ENCODE measurements around the gene FAM169A. TPM values are rescaled to one million over a fixed set of nuclear protein-coding genes. Genes with fewer than 3 reads are reported as not detected.
"Not testable (repeated sequence)": the region's sequence is repeated elsewhere in the genome, so short reads cannot be mapped to it uniquely, and the experiment has no call there.

Gene FAM169A
- total RNA-seq, 1 donor from 2014 or later = 0.16 TPM

GRCh38 chr5:74869414-74869813 is 3.2 kb upstream of the FAM169A start:
- DNase-seq (ENCODE audit: low spot score) = not testable (repeated sequence)

DNA sequence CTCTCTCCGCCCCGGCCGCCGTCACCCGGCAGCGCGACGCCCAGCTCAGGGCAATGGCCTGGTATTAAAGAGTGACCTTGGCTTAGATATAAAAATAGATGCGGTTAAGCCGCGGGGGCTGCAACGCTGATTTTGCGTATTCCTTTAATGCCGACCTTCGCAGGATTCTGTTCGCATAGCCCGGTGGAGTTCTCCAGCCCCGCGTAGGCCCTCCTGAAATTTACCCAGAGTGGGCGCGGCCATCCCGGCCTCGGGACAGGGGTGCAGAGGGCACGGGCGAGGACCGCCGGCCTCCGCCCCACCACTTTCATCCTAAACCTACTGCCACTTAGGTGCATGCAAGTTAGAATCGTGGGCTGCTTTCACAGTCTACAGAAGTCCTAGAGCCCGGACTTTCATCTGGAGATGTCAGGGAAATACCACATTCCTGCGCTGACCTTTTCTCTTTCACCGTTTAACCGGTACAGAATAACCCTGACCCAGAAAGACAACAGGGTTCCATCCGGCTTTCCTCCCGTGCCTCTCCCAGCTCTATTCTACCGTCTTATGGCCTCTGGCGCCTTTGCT is 492 bp upstream of the FAM169A start:
- no peak for DNase-seq (ENCODE audit: low spot score)

GRCh38 chr5:74865256-74865803 is 857 bp downstream of the FAM169A start:
- no peak for DNase-seq (ENCODE audit: low spot score)

- no peak for DNase-seq (ENCODE audit: low spot score)
Observed at GRCh38 chr5:74864823-74865222, 1.4 kb downstream of the FAM169A start.

DNA sequence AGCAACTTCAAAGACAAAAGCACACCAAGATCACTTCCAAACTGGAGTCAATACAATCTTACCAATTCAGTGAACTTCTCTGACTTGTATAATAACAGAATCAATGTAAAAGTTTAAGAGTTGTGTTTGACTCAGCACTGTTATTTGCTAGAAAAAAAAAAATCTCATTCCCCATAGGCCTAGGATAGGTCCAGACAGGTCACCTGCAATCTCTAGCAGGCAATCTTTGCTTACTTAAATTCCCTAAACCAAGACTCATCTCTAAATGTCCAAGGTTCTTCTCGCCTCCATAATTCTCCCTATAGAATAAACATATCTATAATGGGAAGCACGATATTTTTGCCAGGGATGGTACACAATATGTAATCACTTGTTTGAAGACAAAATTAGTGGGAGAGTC is 2.5 kb downstream of the FAM169A start:
- no peak for DNase-seq (ENCODE audit: low spot score)

GRCh38 chr5:74862221-74862620 is 4.0 kb downstream of the FAM169A start:
- no peak for DNase-seq (ENCODE audit: low spot score)

- DNase-seq (ENCODE audit: low spot score) = not testable (repeated sequence)
Observed at GRCh38 chr5:74856975-74857374, 9.2 kb downstream of the FAM169A start.

- DNase-seq (ENCODE audit: low spot score) = no peak
Observed at GRCh38 chr5:74853256-74853655, 12.9 kb downstream of the FAM169A start.

DNA sequence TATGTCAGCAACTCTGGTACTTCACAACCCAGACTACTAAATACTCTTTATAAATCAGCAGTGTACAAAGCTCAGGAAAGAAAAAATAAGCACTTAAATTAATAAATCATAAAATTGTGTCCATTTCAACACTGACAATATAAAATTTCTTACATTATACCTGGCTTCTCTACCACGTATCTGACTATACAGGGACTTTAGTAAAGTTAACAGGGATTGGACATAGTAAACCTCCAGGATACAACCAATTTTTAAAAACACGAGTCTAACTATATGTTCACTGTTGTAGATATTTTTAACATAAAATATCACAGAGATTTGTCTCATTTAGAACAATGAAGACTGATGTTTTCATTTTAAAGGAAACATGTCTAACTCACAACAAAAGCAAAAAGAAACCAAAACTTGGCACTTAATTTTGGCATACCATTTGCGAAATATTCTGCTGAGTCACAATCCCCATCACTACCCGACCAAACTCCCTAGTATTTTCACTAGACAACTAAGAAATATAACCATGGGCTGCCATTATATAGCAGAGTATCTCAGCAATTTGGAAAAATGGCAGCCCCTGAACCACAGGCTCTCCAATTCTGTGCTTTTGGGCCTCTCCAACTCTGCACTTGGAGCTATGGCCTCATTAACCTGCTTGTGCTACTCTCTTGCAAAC is 14.4 kb downstream of the FAM169A start:
- no peak for DNase-seq (ENCODE audit: low spot score)

GRCh38 chr5:74850789-74851425 is 15.3 kb downstream of the FAM169A start:
- DNase-seq (ENCODE audit: low spot score) = no peak

DNA sequence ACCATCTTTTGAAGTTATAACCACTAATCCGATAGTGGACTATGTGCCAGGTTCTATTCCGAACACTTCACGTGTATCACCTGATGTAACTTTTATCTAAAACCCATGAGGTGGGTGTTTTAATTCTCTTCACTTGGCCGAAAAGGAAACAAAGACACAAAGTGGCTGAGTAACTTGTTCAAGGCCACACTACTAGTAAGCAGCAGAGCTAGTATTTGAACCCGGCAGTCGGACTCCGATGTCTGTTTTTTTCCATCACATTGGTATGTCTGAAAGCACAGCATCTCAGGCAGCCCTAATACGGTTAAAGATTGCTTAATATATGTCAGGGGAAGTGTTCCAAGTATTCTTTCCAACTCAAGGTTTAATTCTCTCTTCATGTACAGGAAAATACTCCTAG is 16.2 kb downstream of the FAM169A start:
- DNase-seq (ENCODE audit: low spot score) = no peak

- DNase-seq (ENCODE audit: low spot score) = no peak
Observed at GRCh38 chr5:74848553-74849025, 17.6 kb downstream of the FAM169A start.

- no peak for DNase-seq (ENCODE audit: low spot score)
Observed at GRCh38 chr5:74839229-74839628, 27.0 kb downstream of the FAM169A start.

- no peak for DNase-seq (ENCODE audit: low spot score)
Observed at GRCh38 chr5:74838262-74838661, 27.9 kb downstream of the FAM169A start.

DNA sequence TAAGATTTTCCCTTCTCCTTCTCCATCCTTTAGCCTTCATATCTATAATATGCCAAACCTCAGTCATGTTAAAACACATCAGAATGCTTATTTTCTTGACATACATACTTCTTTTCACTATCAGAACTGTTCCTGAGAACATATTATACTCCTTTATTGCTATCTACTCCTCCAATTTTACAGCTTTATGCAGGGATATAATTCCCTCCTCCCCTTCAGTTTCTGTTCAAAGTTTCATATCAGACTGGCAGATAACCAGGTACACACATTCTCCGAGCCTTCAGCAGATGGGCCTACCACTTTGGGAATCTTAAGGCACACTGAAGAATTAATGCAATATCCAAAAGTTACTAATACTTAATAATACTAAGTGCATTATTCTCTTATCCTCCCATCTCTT is 29.1 kb downstream of the FAM169A start:
- DNase-seq (ENCODE audit: low spot score) = no peak

- no peak for DNase-seq (ENCODE audit: low spot score)
Observed at GRCh38 chr5:74833537-74834266, 32.5 kb downstream of the FAM169A start.

DNA sequence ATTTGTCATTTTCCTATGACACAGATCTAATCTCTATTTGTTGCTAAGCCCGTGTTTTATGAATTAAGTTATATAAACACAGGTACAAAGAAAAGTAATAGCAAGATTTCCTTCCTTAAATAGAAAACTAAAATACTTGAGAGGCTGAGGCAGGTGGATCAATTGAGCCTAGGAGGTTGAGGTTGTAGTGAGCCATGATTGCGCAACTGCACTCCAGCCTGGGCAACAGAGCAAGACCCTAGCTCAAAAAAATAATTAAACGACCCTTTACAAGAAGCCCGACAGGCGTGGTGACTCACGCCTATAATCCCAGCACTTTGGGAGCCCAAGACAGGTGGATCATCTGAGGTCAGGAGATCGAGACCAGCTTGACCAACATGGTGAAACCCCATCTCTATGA is 36.8 kb downstream of the FAM169A start:
- DNase-seq (ENCODE audit: low spot score) = no peak

- no peak for DNase-seq (ENCODE audit: low spot score)
Observed at GRCh38 chr5:74822288-74822687, 43.9 kb downstream of the FAM169A start.

- no peak for DNase-seq (ENCODE audit: low spot score)
Observed at GRCh38 chr5:74816875-74817274, 49.3 kb downstream of the FAM169A start.

DNA sequence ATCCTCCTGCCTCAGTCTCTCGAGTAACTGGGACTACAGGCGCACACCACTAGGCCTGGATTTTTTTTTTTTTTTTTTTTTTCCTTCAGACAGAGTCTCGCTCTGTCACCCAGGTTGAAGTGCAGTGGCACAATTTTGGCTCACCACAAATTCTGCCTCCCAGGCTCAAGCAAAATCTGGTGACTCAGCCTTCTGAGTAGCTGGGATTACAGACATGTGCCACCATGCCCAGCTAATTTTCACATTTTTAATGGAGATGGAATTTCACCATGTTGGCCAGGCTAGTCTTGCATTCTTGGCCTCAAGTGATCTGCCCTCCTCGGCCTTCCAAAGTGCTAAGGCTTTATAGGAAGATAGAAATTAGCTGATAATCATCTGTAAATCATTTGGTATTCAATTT is 55.3 kb downstream of the FAM169A start:
- no peak for DNase-seq (ENCODE audit: low spot score)

GRCh38 chr5:74801941-74802340 is 64.2 kb downstream of the FAM169A start:
- no peak for DNase-seq (ENCODE audit: low spot score)

- DNase-seq (ENCODE audit: low spot score) = no peak
Observed at GRCh38 chr5:74801197-74801596, 65.0 kb downstream of the FAM169A start.
